HG03066 (cell line): ENCODE measurements around the gene SRSF9.

Source experiments
- ATAC-seq: cut with Tn5 transposase; IDR thresholded peaks from one replicate; pipeline ENCODE4 v1.9.1; 2021; ENCODE audit warnings: low read depth; ENCODE audit not compliant: unreplicated experiment

SRSF9 gene

GRCh38 chr12:120413901-120414695, 55.5 kb downstream of the SRSF9 start:
- no peak for ATAC-seq

- ATAC-seq, result no peak
These were observed 57.1 kb downstream of the SRSF9 start for GRCh38 chr12:120412421-120412820.
